DMS114 treated with DMSO at 0.1 percent for 48 hours (cell line): Measurements from ENCODE around the gene POLR2E.

Experiments
- DNase-seq: peaks from one replicate; lab custom pipeline; 2025; ENCODE audit not compliant: unreplicated experiment; lab: John Stamatoyannopoulos, UW

Gene POLR2E

GRCh38 chr19:1051791-1052190, 43.4 kb downstream of the POLR2E start:
- DNase-seq, result no peak

GRCh38 chr19:1050989-1051788, 44.0 kb downstream of the POLR2E start:
- no peak for DNase-seq

GRCh38 chr19:1049800-1050199, 45.4 kb downstream of the POLR2E start:
- DNase-seq, result no peak

GRCh38 chr19:1049106-1049505, 46.1 kb downstream of the POLR2E start:
- DNase-seq, result no peak

- no peak for DNase-seq
These were observed 47.5 kb downstream of the POLR2E start for GRCh38 chr19:1047696-1048147.

- no peak for DNase-seq
These were observed 48.1 kb downstream of the POLR2E start for GRCh38 chr19:1046836-1047695.

- DNase-seq, result no peak
These were observed 49.0 kb downstream of the POLR2E start for GRCh38 chr19:1046117-1046626.

- DNase-seq, result no peak
These were observed 50.0 kb downstream of the POLR2E start for GRCh38 chr19:1045247-1045603.

GRCh38 chr19:1042689-1043511, 52.3 kb downstream of the POLR2E start:
- no peak for DNase-seq

GRCh38 chr19:1041835-1042685, 53.1 kb downstream of the POLR2E start:
- no peak for DNase-seq

- no peak for DNase-seq
These were observed 53.8 kb downstream of the POLR2E start for GRCh38 chr19:1041272-1041834.

- DNase-seq, result peak; percentile 54
These were observed 54.5 kb downstream of the POLR2E start for GRCh38 chr19:1040476-1041271.

GRCh38 chr19:1039646-1040475, 55.3 kb downstream of the POLR2E start, which contains the start of gene ABCA7:
Gene ABCA7 (plus strand): TSS chr19:1040107. CDS start chr19:1041362, 1,255 bp downstream.
- peak; percentile 84 for DNase-seq

- no peak for DNase-seq
These were observed 56.1 kb downstream of the POLR2E start for GRCh38 chr19:1038978-1039645.

GRCh38 chr19:1037621-1038064, 57.5 kb downstream of the POLR2E start:
- DNase-seq, result no peak
